Transverse colon (tissue), 3 donors: ENCODE data around the gene PELO.

Experiments used
- CTCF ChIP-seq, 5 experiments: fragments of 200-600 bp in 3 of 5; fragments of 450-650 bp in 2 of 5; sonication (generic) in 3 of 5; IDR thresholded peaks; 1 replicate in 2 of 5; 2 replicates in 3 of 5; pipeline ENCODE4 v1.5.1; 2016 to 2017; ENCODE audit warnings: antibody characterized with exemption in 5 of 5, inconsistent platforms in 3 of 5, mild to moderate bottlenecking in 2 of 5, moderate library complexity in 1 of 5
- EP300 ChIP-seq: sonication (generic); formaldehyde crosslinking; IDR thresholded peaks from one replicate; pipeline ENCODE4 v1.6.1; 2017; ENCODE audit warnings: antibody characterized with exemption, low read depth
- POLR2A ChIP-seq: fragments of 450-650 bp; IDR thresholded peaks from one replicate; pipeline ENCODE4 v1.6.1; 2016; ENCODE audit warnings: antibody characterized with exemption, mild to moderate bottlenecking, moderate library complexity

GRCh38 chr5:52777186-52777585, 10.5 kb upstream of the PELO start:
- no peak for TF ChIP-seq CTCF (IDR thresholded peaks at IDR 0.05)
- no peak for TF ChIP-seq EP300
- TF ChIP-seq POLR2A = no peak
